ENCODE measurements around the gene POTEB3. TPM values are rescaled to one million over a fixed set of nuclear protein-coding genes. Genes with fewer than 3 reads are reported as not detected.
"Not testable (repeated sequence)": the region's sequence is repeated elsewhere in the genome, so short reads cannot be mapped to it uniquely, and the experiment has no call there.

POTEB3 gene
- total RNA-seq, 4 donors from 2014 or later, result not detected

- H3K27me3 ChIP-seq; H3K9me3 ChIP-seq; H3K36me3 ChIP-seq; DNase-seq (ENCODE audit: low spot score in 2 of 2); H3K4me1 ChIP-seq; H3K4me3 ChIP-seq; H3K27ac ChIP-seq: not testable (repeated sequence)
- WGBS, 2 donors, result no CpG with 5 or more reads among the region's 22 CpGs
Measured at GRCh38 chr15:21368625-21369024, 71.7 kb downstream of the POTEB3 start.

Small RNA genes lying within 50 kb of the gene (small RNA-seq; reads per million reads assigned to genes)
- not detected for gene GRAMD4P6
- gene MIR3118-3, result not detected
- gene RF00026, result not detected
